ENCODE results near the gene ZNF654. TPM values are rescaled to one million over a fixed set of nuclear protein-coding genes. Genes with fewer than 3 reads are reported as not detected.

Gene ZNF654
- 19.2 and 19.8 TPM in 2 replicates for total RNA-seq

DNA sequence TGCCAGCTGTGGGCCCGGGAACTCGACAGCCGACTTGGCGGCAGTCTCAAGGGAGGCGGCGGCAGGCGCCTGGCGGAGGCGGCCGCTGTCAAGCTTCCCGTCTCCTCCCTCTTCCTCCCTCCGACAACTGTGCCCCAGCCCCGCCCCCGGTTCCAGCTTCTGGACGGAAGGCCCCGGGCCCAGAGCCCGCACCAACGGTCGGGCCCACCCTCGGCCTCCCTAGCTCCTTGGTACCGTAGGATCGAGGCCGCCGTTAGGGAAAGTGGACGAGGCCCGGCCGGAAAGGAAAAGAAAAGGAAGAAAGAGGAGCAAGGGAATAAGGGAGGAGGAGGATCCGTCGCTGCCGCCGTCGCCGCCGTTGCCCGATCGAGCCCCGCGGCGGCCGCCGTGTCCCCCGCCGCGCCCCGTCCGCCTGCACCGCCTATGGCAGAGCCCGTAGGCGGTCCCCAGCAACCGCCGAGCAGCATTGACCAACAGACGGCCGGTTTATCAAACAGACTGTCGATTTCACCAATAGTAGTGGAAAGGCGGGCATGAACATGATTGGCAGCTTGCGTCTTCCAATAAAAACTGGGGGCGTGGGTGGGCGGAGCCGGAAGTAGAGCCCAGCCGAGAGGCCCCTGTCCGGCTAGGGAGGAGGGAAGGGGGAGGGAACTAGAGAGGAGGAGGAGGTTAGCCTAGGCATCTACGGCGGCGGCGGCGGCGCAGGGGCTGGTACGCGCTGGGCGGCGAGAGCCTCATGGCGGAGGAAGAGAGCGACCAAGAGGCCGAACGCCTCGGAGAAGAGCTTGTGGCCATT is at the start of gene ZNF654, which contains the start of gene CGGBP1:
Gene ZNF654 (plus strand): TSS at position 675 of the 799 bp plus-strand sequence. CDS start 65 bp downstream, at position 740.
Gene CGGBP1 (minus strand): TSS at position 425 of the 799 bp plus-strand sequence. CDS start 3,029 bp downstream, outside the sequence.

DNA sequence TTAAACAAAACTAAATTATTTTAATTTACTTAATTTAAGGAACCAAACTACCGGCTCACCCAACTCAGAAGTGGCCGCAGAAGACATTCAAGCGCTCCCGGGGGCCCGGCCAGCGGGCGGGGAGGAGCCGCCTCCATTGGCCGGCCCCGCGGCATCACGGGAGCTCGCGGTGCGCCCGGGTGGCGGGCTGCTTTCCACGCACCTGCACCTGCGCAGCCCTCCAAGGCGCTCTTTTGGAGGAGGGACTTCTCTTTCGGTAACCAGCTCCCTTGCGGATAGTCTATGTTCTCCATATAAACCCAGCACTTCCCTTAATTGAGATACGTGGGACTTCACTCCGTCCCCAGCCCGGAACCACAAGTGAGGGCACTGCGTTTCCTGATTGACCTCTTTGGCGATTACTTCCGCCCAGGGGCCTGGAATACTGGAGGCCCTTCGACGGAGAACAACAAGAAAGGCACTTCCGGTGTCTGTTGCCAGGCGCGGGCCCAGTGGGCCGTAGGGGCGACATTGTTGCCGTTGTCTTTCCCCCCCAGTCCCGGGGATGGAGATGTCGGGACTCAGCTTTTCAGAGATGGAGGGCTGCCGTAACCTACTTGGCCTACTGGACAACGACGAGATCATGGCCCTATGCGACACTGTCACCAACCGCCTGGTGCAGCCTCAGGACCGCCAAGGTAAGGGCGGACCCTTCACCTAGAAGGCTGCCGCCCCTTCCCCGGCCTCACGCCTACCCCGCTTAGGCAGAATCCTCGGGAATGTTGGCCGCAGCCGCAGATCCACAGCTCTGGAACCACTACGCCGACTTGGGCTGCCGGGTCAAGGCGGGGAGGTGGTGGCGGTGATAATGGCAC is 90.7 kb downstream of the ZNF654 start, which contains the start of gene C3orf38:
Gene C3orf38 (plus strand): TSS at position 451 of the 854 bp plus-strand sequence. CDS start 94 bp downstream, at position 545.

Other genes with a start within 250 kb of the ZNF654 start
- 54.9 and 65.9 TPM in 2 replicates for gene CGGBP1, start 250 bp upstream of the ZNF654 start, total RNA-seq
- gene C3orf38, start 90.7 kb downstream of the ZNF654 start, total RNA-seq = 23.3 and 24.9 TPM in 2 replicates

Measured in smooth muscle cell of trachea (primary cell).